Tibial nerve (tissue), 4 donors: ENCODE results near the gene CTNNAL1. TPM values are rescaled to one million over a fixed set of nuclear protein-coding genes. Genes with fewer than 3 reads are reported as not detected.

ENCODE experiments used
- DNase-seq, 2 donors: peaks; one replicate each; pipeline ENCODE4 v3.0.0-alpha.2; 2019; ENCODE audit warnings: low spot score in 2 of 2
- H3K27ac ChIP-seq, 4 donors: fragments of 200-600 bp; sonication (generic) in 3 of 4; one replicate each; pipeline ENCODE4 v1.5.1; 2017 to 2019; ENCODE audit warnings: mild to moderate bottlenecking in 1 of 4
- H3K27me3 ChIP-seq, 2 donors: fragments of 200-600 bp; sonication (generic) in 1 of 2; one replicate each; pipeline versions ENCODE4 v1.5.1 to v1.6.0; 2017 to 2019
- H3K36me3 ChIP-seq, 3 donors: fragments of 200-600 bp; sonication (generic); one replicate each; pipeline ENCODE4 v1.5.1; 2018 to 2019
- H3K4me1 ChIP-seq, 4 donors: fragments of 200-600 bp; sonication (generic) in 3 of 4; one replicate each; pipeline ENCODE4 v1.5.1; 2017 to 2019
- H3K4me3 ChIP-seq, 4 donors: fragments of 200-600 bp; sonication (generic) in 3 of 4; one replicate each; pipeline ENCODE4 v1.5.1; 2017 to 2019; ENCODE audit warnings: mild to moderate bottlenecking in 1 of 4, moderate library complexity in 1 of 4
- H3K9me3 ChIP-seq, 4 donors: fragments of 200-600 bp; sonication (generic) in 3 of 4; one replicate each; pipeline ENCODE4 v1.5.1; 2017 to 2019
- CTCF ChIP-seq, 5 experiments: fragments of 200-600 bp in 3 of 5; fragments of 450-650 bp in 2 of 5; sonication (generic) in 3 of 5; IDR thresholded peaks; one replicate each; pipeline ENCODE4 v1.5.1; 2016 to 2019; ENCODE audit warnings: antibody characterized with exemption in 5 of 5, mild to moderate bottlenecking in 3 of 5, moderate library complexity in 2 of 5
- EP300 ChIP-seq, 2 donors: sonication (generic); formaldehyde crosslinking; IDR thresholded peaks; one replicate each; pipeline ENCODE4 v1.6.1; 2017; ENCODE audit warnings: antibody characterized with exemption in 2 of 2, mild to moderate bottlenecking in 1 of 2
- POLR2A ChIP-seq, 2 donors: fragments of 450-650 bp; IDR thresholded peaks; one replicate each; pipeline ENCODE4 v1.6.1; 2017; ENCODE audit warnings: antibody characterized with exemption in 2 of 2, mild to moderate bottlenecking in 2 of 2, moderate library complexity in 2 of 2
- WGBS, 2 donors: methylation state at CpG; one replicate each; pipeline ENCODE4 v1.1.5; 2018; 5-methylcytosine and 5-hydroxymethylcytosine counted together
- total RNA-seq, 4 donors: library from RNA; depleted of rRNA; stranded (reverse); fragments of >200 nt; gene quantifications; one replicate each; pipeline ENCODE4 v1.1.0, GENCODE V29; 2016

CTNNAL1 gene
- total RNA-seq, 4 donors from 2014 or later = 52.8 to 144 (median 118) TPM

DNA sequence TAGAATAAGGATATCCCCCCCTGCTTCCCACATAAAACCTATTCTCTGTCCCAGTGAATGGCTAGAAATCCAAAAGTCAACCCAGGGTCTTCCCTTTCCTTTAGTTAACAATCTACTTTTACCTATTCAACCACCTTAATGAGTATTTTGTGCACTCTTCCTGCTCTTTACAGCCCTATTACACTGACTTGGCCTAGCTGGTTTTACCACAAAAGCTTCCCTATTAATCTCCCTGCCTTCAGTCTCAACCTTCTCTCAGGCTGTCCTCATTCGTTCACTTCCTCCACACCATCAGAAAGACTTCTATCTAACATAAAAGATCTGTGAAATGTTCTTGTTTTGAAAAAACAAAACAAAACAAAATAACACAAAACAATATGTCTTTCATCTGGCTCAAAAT is 16.2 kb downstream of the CTNNAL1 start:
- no peak for DNase-seq
- H3K27ac ChIP-seq = peak overlapping the region in 2 of 4 donors; percentile 41 to 66
- TF ChIP-seq POLR2A (IDR thresholded peaks at IDR 0.05) = no peak
- no peak for TF ChIP-seq CTCF (IDR thresholded peaks at IDR 0.05)
- no peak for TF ChIP-seq EP300 (IDR thresholded peaks at IDR 0.05)

DNA sequence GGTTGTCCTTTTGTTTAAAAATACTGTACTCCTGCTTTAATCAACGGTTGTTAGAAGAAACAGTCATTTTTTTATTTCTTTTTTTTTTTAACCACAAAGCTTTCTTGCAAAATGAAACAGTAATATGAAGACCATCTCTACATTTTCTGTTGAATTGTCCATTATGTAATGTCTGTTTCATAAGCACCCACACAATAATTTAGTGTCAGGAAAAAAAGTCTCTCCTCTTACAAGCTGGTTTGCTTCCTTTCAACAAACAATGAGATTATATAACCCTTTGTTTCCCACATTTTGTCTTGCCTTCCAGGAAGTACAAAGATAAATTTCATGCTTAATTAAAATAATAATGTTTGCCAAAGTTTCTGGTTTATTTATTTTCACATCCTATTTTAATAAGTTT is 16.7 kb downstream of the CTNNAL1 start:
- no peaks in the 10 kb centered on the region for H3K27me3 ChIP-seq
- WGBS, 2 donors = 3 to 10% methylated on average over 1 of the region's 1 CpG
- no peak for DNase-seq
- peaks cover 0 to 12% (median 0%) of the 10 kb centered on the region in 3 donors for H3K36me3 ChIP-seq
- no peak overlapping the region for H3K4me3 ChIP-seq
- no peak for TF ChIP-seq POLR2A (IDR thresholded peaks at IDR 0.05)
- TF ChIP-seq CTCF (IDR thresholded peaks at IDR 0.05) = no peak
- no peak for TF ChIP-seq EP300 (IDR thresholded peaks at IDR 0.05)
- no peaks in the 10 kb centered on the region for H3K9me3 ChIP-seq
- H3K4me1 ChIP-seq = peaks cover 0 to 29% (median 2%) of the 10 kb centered on the region in 4 donors
- H3K27ac ChIP-seq = peak overlapping the region in 2 of 4 donors; percentile 41 to 66

More for the DNA sequence above, 16.2 kb downstream of the CTNNAL1 start:
- no peak overlapping the region for H3K4me3 ChIP-seq
- no peaks in the 10 kb centered on the region for H3K27me3 ChIP-seq
- H3K4me1 ChIP-seq = peaks cover 0 to 25% (median 2%) of the 10 kb centered on the region in 4 donors
- WGBS, 2 donors = 35 to 38% methylated on average over 1 of the region's 1 CpG
- no peaks in the 10 kb centered on the region for H3K9me3 ChIP-seq
- H3K36me3 ChIP-seq = peaks cover 0 to 16% (median 0%) of the 10 kb centered on the region in 3 donors

GRCh38 chr9:108994695-108995094 is 18.6 kb downstream of the CTNNAL1 start:
- no peaks in the 10 kb centered on the region for H3K27me3 ChIP-seq
- TF ChIP-seq POLR2A (IDR thresholded peaks at IDR 0.05) (no peak), EP300 (IDR thresholded peaks at IDR 0.05) (no peak), CTCF (IDR thresholded peaks at IDR 0.05) (no peak)
- DNase-seq = no peak
- 43 to 49% methylated on average over 2 of the region's 2 CpGs for WGBS, 2 donors
- H3K36me3 ChIP-seq = peaks cover 0 to 25% (median 0%) of the 10 kb centered on the region in 3 donors
- H3K9me3 ChIP-seq = no peaks in the 10 kb centered on the region
- H3K4me3 ChIP-seq = no peak overlapping the region
- peak overlapping the region in 2 of 4 donors; percentile 51 to 66 for H3K27ac ChIP-seq
- H3K4me1 ChIP-seq = peaks cover 0 to 31% (median 2%) of the 10 kb centered on the region in 4 donors

DNA sequence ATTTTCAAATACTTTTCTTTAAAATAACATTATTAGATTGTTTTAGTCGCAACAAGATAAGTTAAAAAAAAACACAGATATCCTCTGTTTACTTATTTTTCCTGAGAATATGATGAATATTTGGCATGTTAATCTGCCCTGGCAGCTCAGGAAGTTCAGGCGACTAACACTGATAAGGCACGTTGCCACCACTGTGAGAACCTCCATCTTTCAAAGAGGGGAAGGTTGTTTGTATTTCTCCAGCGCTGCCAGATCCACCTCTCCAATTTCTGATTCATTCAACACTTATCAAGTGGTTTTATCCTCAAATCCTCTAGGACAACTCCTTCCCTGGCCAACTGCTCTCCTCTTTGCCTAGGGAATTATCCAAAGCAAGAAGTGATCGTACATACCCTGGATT is 21.8 kb downstream of the CTNNAL1 start:
- no peak overlapping the region for H3K4me3 ChIP-seq
- no peaks in the 10 kb centered on the region for H3K27me3 ChIP-seq
- H3K4me1 ChIP-seq = peaks cover 0 to 20% (median under 1%) of the 10 kb centered on the region in 4 donors
- WGBS, 2 donors = 71 to 77% methylated on average over 5 of the region's 5 CpGs
- H3K9me3 ChIP-seq = no peaks in the 10 kb centered on the region
- H3K36me3 ChIP-seq = peaks cover 0 to 35% (median 0%) of the 10 kb centered on the region in 3 donors
- no peak for DNase-seq
- H3K27ac ChIP-seq = peak overlapping the region in 2 of 4 donors; percentile 38 to 65
- TF ChIP-seq EP300 (IDR thresholded peaks at IDR 0.05) (no peak), POLR2A (IDR thresholded peaks at IDR 0.05) (no peak), CTCF (IDR thresholded peaks at IDR 0.05) (no peak)

GRCh38 chr9:108983885-108984284 is 29.4 kb downstream of the CTNNAL1 start:
- H3K9me3 ChIP-seq = no peaks in the 10 kb centered on the region
- no peak overlapping the region for H3K27ac ChIP-seq
- H3K27me3 ChIP-seq = no peaks in the 10 kb centered on the region
- peaks cover 0 to 5% (median 0%) of the 10 kb centered on the region in 4 donors for H3K4me1 ChIP-seq
- H3K4me3 ChIP-seq = no peak overlapping the region
- TF ChIP-seq CTCF (IDR thresholded peaks at IDR 0.05) = no peak
- no peak for TF ChIP-seq POLR2A (IDR thresholded peaks at IDR 0.05)
- no peak for TF ChIP-seq EP300 (IDR thresholded peaks at IDR 0.05)
- H3K36me3 ChIP-seq = peaks cover 0 to 40% (median 0%) of the 10 kb centered on the region in 3 donors
- DNase-seq = no peak
